ENCODE measurements around the gene ADGRF1. TPM values are rescaled to one million over a fixed set of nuclear protein-coding genes. Genes with fewer than 3 reads are reported as not detected.

ADGRF1 gene
- total and polyA plus RNA-seq, 8 donors: under 0.01 to 13.0 (median 2.0) TPM; not detected in 1

- no peak for DNase-seq
- intact Hi-C loops (cut with DNase I; ENCODE audit: low total_unique reads): no loop called here
- H3K27me3 ChIP-seq: no peaks in the 10 kb centered on the region
- H3K9me3 ChIP-seq: no peaks in the 10 kb centered on the region
- H3K36me3 ChIP-seq: no peaks in the 10 kb centered on the region
- H3K27ac ChIP-seq: no peak overlapping the region
- peaks cover 21 to 47% (median 34%) of the 10 kb centered on the region in 4 donors for H3K4me1 ChIP-seq
- no peak overlapping the region for H3K4me3 ChIP-seq
- TF ChIP-seq CTCF (IDR thresholded peaks at IDR 0.05): no peak
- no peak for TF ChIP-seq POLR2AphosphoS5 (IDR thresholded peaks at IDR 0.05)
- TF ChIP-seq EP300 (IDR thresholded peaks at IDR 0.05): no peak
- no peak for TF ChIP-seq POLR2A (IDR thresholded peaks at IDR 0.05)
- 78 to 93% (median 90%) methylated on average over 6 of the region's 6 CpGs for WGBS, 5 donors
These were observed 36.9 kb upstream of the ADGRF1 start for GRCh38 chr6:47078991-47079390.

GRCh38 chr6:47076422-47077344 is 34.6 kb upstream of the ADGRF1 start:
- no peaks in the 10 kb centered on the region for H3K27me3 ChIP-seq
- H3K27ac ChIP-seq: peak overlapping the region; percentile 42 to 80 (median 59)
- TF ChIP-seq POLR2AphosphoS5 (IDR thresholded peaks at IDR 0.05): peak; percentile 11 to 83 (median 35)
- TF ChIP-seq POLR2A (IDR thresholded peaks at IDR 0.05): no peak
- peak; percentile 84 to 91 for DNase-seq
- 18 to 37% (median 27%) methylated on average over 9 of the region's 9 CpGs for WGBS, 5 donors
- no peaks in the 10 kb centered on the region for H3K9me3 ChIP-seq
- H3K36me3 ChIP-seq: no peaks in the 10 kb centered on the region
- intact Hi-C loops (cut with DNase I; ENCODE audit: low total_unique reads): no loop called here
- peaks cover 15 to 51% (median 24%) of the 10 kb centered on the region in 4 donors for H3K4me1 ChIP-seq
- H3K4me3 ChIP-seq: no peak overlapping the region

GRCh38 chr6:47075741-47076421 is 33.7 kb upstream of the ADGRF1 start:
- H3K36me3 ChIP-seq: no peaks in the 10 kb centered on the region
- intact Hi-C loops (cut with DNase I; ENCODE audit: low total_unique reads): no loop called here
- no peaks in the 10 kb centered on the region for H3K9me3 ChIP-seq
- peak in 1 of 2 donors; percentile 25 for DNase-seq
- WGBS, 5 donors: 58 to 70% (median 64%) methylated on average over 8 of the region's 8 CpGs
- no peak overlapping the region for H3K4me3 ChIP-seq
- peak overlapping the region; percentile 42 to 80 (median 59) for H3K27ac ChIP-seq
- TF ChIP-seq POLR2A (IDR thresholded peaks at IDR 0.05): no peak
- no peak for TF ChIP-seq POLR2AphosphoS5 (IDR thresholded peaks at IDR 0.05)
- TF ChIP-seq CTCF (IDR thresholded peaks at IDR 0.05): no peak
- TF ChIP-seq EP300 (IDR thresholded peaks at IDR 0.05): no peak
- H3K4me1 ChIP-seq: peaks cover 15 to 52% (median 24%) of the 10 kb centered on the region in 4 donors
- no peaks in the 10 kb centered on the region for H3K27me3 ChIP-seq

GRCh38 chr6:47075168-47075567 is 33.0 kb upstream of the ADGRF1 start:
- 73 to 83% (median 78%) methylated on average over 4 of the region's 4 CpGs for WGBS, 5 donors
- intact Hi-C loops (cut with DNase I; ENCODE audit: low total_unique reads): no loop called here
- no peaks in the 10 kb centered on the region for H3K9me3 ChIP-seq
- peak overlapping the region in 3 of 5 donors; percentile 54 to 80 (median 61) for H3K27ac ChIP-seq
- peak in 1 of 2 donors; percentile 62 for DNase-seq
- H3K4me1 ChIP-seq: peaks cover 15 to 52% (median 24%) of the 10 kb centered on the region in 4 donors
- H3K36me3 ChIP-seq: no peaks in the 10 kb centered on the region
- TF ChIP-seq CTCF (IDR thresholded peaks at IDR 0.05) (no peak), POLR2A (IDR thresholded peaks at IDR 0.05) (no peak), POLR2AphosphoS5 (IDR thresholded peaks at IDR 0.05) (no peak), EP300 (IDR thresholded peaks at IDR 0.05) (no peak)
- no peaks in the 10 kb centered on the region for H3K27me3 ChIP-seq
- no peak overlapping the region for H3K4me3 ChIP-seq

Measured in stomach (tissue), 9 donors.